IgD-negative memory B cell (primary cell): ENCODE measurements around the gene SETDB1. TPM values are rescaled to one million over a fixed set of nuclear protein-coding genes. Genes with fewer than 3 reads are reported as not detected.
"Not testable (repeated sequence)": the region's sequence is repeated elsewhere in the genome, so short reads cannot be mapped to it uniquely, and the experiment has no call there.

Experiments used
- H3K27ac Mint-ChIP-seq, 3 donors: one replicate each; pipeline ENCODE4 v1.8.0; 2020 to 2022; ENCODE audit warnings: mild to moderate bottlenecking in 3 of 3, mixed read lengths in 3 of 3, moderate library complexity in 1 of 3
- H3K27me3 Mint-ChIP-seq: one replicate; pipeline ENCODE4 v1.8.0; 2021; ENCODE audit warnings: mixed read lengths
- H3K36me3 Mint-ChIP-seq: one replicate; pipeline ENCODE4 v1.8.0; 2020; ENCODE audit warnings: mild to moderate bottlenecking, mixed read lengths
- H3K4me1 Mint-ChIP-seq, 3 donors: one replicate each; pipeline ENCODE4 v1.8.0; 2020 to 2022; ENCODE audit warnings: mixed read lengths in 3 of 3, mild to moderate bottlenecking in 1 of 3
- H3K4me3 Mint-ChIP-seq, 4 donors: one replicate each; pipeline ENCODE4 v1.8.0; 2020 to 2022; ENCODE audit warnings: mild to moderate bottlenecking in 4 of 4, mixed read lengths in 4 of 4, moderate library complexity in 3 of 4
- H3K9me3 Mint-ChIP-seq, 3 donors: one replicate each; pipeline ENCODE4 v1.8.0; 2020 to 2021; ENCODE audit warnings: mixed read lengths in 3 of 3, mild to moderate bottlenecking in 1 of 3
- polyA plus RNA-seq: library from polyadenylated mRNA; unstranded; fragments of 300-500 nt; fragmentation: Illumina TruSeq; gene quantifications from one replicate; pipeline ENCODE4 v1.2.3, GENCODE V29; 2021

The SETDB1 gene
- polyA plus RNA-seq, result 19.8 TPM

DNA sequence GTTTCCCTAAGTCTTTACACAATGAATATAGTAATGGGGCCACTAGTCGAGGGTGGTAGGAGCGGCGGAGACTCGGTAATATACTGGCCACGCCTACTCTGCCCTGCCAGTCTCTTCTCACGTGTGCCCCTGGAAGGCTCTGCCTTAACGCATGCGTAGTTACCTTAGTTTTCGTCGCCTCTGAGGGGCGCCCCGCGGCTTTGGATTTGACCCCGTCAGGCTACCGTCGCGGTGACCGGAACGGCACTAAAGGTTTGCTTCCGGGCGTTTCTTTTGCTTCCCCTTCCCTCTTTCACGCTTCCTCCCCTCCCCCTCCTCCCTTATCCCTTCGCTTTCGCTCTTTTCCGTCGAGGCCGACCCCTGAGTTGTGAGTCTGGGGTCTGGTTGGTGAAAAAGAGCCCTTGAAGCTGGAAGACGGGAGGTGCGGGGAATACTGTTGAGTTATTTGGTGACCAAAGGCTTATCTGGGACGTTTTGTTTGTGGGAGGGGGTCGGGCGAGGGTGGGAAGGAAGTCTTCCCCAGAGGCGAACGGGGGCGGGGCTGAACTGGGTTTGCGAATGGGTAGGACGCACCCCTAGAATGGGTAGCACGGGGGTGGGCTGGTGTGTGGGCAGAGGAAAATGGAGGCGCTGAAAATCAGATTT lies at the start of gene SETDB1:
Gene SETDB1 (plus strand): TSS at position 267 of the 645 bp plus-strand sequence. CDS start 1,352 bp downstream, outside the sequence.
- no peaks in the 10 kb centered on the region for H3K9me3 Mint-ChIP-seq
- peak within 1 kb of the TSS; percentile 89 to 99 (median 97) for H3K4me3 Mint-ChIP-seq
- peaks cover 11% of the 10 kb centered on the region for H3K36me3 Mint-ChIP-seq
- no peaks in the 10 kb centered on the region for H3K27me3 Mint-ChIP-seq
- H3K27ac Mint-ChIP-seq, result peak within 1 kb of the TSS; percentile 86 to 98 (median 98)
- peaks cover 12 to 22% (median 21%) of the 10 kb centered on the region in 3 donors for H3K4me1 Mint-ChIP-seq

DNA sequence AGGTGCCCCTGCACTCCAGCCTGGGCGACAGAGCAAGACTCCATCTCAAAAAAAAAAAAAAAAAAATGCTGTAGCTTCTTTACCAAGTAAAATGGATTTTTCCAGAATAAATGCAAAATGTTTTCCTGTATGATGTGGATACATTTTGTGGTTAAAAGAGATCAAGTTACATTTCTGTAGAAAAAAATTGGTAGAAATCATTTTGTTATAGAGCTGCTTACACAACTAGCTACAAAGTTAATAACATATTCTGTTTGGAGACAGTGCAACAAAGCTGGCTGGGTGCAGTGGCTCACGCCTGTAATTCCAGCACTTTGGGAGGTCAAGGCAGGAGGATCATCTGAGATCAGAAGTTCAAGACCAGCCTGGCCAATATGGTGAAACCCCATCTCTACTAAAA lies 47.2 kb upstream of the SETDB1 start:
- H3K4me3 Mint-ChIP-seq, H3K9me3 Mint-ChIP-seq, H3K27ac Mint-ChIP-seq, H3K36me3 Mint-ChIP-seq, H3K27me3 Mint-ChIP-seq: not testable (repeated sequence)
- peaks cover 19 to 23% (median 21%) of the 10 kb centered on the region in 3 donors for H3K4me1 Mint-ChIP-seq

DNA sequence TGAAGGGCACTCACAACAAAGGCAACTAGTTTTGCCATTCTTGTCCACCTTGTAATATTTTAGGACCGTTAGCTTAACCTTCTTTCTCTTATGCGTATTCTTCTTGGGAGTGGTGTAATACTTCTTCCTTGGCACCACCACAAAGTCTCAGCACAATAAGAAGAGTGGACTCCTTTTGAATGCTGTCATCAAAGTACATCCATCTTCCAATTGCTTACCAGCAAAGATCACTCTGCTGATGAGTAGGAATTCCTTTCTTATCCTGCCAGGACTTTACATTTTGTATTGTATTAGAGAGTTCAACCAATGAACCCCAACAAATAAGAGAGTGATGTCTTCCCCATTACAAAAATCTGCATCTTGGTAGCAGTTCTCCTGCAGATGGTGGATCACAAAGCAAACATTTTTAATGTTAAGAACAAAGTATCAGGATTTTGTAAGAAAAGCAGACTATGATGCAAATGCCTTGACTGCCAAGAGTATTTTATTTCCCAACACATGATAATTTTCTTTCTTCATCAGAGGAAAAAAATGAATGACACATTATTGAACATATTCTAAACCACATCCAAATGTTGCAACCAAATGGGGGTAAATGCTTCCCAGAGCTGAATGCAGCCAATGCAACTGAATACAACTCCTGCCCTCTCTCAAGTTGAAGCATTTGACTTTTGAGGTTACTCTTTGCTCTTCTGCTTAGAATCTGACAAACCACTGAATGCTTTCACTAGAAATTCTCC lies 44.7 kb upstream of the SETDB1 start:
- peak overlapping the region in 1 of 4 donors; percentile 74 for H3K4me3 Mint-ChIP-seq
- no peaks in the 10 kb centered on the region for H3K9me3 Mint-ChIP-seq
- H3K36me3 Mint-ChIP-seq, result no peaks in the 10 kb centered on the region
- H3K27me3 Mint-ChIP-seq, result no peaks in the 10 kb centered on the region
- H3K27ac Mint-ChIP-seq, result no peak overlapping the region
- H3K4me1 Mint-ChIP-seq, result peaks cover 2 to 7% (median 5%) of the 10 kb centered on the region in 3 donors

DNA sequence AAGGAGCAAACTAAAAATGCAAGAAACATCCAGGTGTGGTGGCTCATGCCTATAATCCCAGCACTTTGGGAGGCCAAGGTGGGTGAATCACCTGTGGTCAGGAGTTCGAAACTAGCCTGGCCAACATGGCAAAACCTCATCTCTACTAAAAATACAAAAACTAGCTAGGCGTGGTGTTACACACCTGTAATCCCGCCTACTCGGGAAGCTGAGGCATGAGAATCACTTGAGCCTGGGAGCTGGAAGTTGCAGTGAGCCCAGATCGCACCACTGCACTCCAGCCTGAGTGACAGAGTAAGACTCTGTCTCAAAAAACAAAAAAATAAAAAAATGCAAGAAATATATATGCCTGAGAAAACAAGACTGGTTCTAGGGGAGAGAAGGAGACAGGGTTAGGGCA lies 43.0 kb upstream of the SETDB1 start:
- peak overlapping the region in 1 of 4 donors; percentile 24 for H3K4me3 Mint-ChIP-seq
- H3K36me3 Mint-ChIP-seq, H3K27ac Mint-ChIP-seq, H3K4me1 Mint-ChIP-seq, H3K9me3 Mint-ChIP-seq, H3K27me3 Mint-ChIP-seq: not testable (repeated sequence)

DNA sequence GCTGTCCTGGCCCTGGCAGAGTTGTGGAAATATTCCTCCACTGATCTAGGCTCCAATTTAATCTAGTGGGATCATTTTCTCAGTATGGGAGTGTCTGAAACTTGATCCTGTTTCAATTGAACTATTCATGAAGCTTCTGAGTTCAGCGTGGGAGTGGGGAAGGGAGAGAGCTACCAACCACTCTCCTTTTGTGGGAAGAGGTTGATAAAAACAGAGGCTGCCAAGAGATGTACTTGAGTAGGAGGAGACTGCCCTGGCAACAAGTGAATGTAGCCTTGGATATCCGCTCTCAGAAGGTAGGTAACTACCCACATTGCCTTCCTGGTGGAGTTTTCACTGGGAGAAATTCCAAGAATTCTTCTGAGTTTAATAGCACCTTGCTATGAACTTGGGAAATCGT lies 39.1 kb upstream of the SETDB1 start, which contains the start of gene CTXND2:
Gene CTXND2 (plus strand): TSS at position 119 of the 400 bp plus-strand sequence. CDS start 25,179 bp downstream, outside the sequence.
- peaks cover 19 to 29% (median 21%) of the 10 kb centered on the region in 3 donors for H3K4me1 Mint-ChIP-seq
- no peaks in the 10 kb centered on the region for H3K9me3 Mint-ChIP-seq
- no peaks in the 10 kb centered on the region for H3K36me3 Mint-ChIP-seq
- H3K4me3 Mint-ChIP-seq, result no peak within 1 kb of the TSS
- peak within 1 kb of the TSS in 1 of 3 donors; percentile 73 for H3K27ac Mint-ChIP-seq
- no peaks in the 10 kb centered on the region for H3K27me3 Mint-ChIP-seq

DNA sequence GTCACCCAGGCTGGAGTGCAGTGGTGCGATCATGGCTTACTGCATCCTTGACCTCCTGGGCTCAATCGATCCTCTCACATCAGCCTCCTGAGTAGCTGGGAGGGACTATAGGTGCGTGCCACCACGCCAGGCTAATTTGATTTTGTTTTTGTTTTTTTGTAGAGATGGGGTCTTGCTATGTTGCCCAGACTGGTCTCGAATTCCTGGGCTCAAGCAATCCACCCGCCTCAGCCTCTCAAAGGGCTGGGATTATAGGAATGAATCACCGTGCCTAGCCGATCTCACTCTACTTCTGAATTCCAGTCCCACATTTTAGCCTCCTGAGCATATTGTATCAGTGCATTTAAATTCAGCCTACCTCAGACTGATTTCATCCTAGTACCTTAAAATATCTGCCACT lies 37.4 kb upstream of the SETDB1 start:
- Mint-ChIP-seq H3K27me3 (no peaks in the 10 kb centered on the region), H3K4me1 (peaks cover 17 to 24% (median 21%) of the 10 kb centered on the region in 3 donors), H3K9me3 (no peaks in the 10 kb centered on the region), H3K27ac (no peak overlapping the region), H3K4me3 (no peak overlapping the region), H3K36me3 (no peaks in the 10 kb centered on the region)

DNA sequence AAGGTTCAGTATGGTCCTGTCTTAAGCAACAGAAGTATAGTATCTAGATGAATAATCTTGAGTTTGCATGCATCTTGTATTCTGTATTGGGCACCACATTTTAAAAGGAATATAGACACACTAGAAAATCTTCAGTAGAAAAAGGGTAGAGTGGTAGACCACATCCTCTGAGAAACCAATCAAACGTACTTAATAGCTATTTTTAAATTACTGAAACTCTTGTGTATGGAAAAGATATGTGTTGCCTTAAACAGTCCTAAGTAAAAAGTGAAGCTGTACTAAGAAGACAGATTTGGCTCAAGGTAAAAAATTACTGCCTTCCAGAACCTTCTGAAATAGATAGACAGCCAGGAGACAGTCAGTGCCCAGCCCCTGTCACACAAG lies 36.1 kb upstream of the SETDB1 start:
- H3K36me3 Mint-ChIP-seq, result no peaks in the 10 kb centered on the region
- no peaks in the 10 kb centered on the region for H3K9me3 Mint-ChIP-seq
- no peaks in the 10 kb centered on the region for H3K27me3 Mint-ChIP-seq
- peak overlapping the region in 2 of 4 donors; percentile 35 to 42 for H3K4me3 Mint-ChIP-seq
- no peak overlapping the region for H3K27ac Mint-ChIP-seq
- H3K4me1 Mint-ChIP-seq, result peaks cover 17 to 22% (median 21%) of the 10 kb centered on the region in 3 donors

DNA sequence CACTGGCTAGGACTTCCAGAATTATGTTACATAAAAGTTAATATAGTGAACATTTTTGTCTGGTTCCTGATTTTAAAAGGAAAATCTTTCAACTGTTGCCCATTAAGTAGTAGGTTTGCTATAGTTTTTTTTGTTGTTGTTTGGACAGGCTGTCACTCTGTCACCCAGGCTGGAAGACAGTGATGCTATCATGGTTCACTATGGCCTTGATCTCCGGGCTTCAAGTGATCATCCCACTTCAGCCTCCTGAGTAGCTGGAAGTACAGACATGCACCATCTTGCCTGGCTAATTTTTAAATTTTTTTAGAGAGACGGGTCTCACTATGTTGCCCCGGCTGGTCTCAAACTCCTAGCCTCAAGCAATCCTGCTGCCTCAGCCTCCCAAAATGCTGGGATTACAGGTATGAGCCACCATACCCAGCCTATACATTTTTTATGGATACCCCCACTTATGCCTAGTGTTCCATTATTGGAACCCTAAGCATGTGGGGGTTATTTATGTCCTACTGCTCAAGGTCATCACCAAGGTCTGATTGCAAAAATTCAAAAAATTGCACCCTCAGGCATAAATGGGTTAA lies 32.7 kb upstream of the SETDB1 start:
- H3K4me1 Mint-ChIP-seq, result peaks cover 17 to 22% (median 21%) of the 10 kb centered on the region in 3 donors
- H3K27me3 Mint-ChIP-seq, result no peaks in the 10 kb centered on the region
- no peaks in the 10 kb centered on the region for H3K9me3 Mint-ChIP-seq
- no peaks in the 10 kb centered on the region for H3K36me3 Mint-ChIP-seq
- no peak overlapping the region for H3K27ac Mint-ChIP-seq
- H3K4me3 Mint-ChIP-seq, result no peak overlapping the region

DNA sequence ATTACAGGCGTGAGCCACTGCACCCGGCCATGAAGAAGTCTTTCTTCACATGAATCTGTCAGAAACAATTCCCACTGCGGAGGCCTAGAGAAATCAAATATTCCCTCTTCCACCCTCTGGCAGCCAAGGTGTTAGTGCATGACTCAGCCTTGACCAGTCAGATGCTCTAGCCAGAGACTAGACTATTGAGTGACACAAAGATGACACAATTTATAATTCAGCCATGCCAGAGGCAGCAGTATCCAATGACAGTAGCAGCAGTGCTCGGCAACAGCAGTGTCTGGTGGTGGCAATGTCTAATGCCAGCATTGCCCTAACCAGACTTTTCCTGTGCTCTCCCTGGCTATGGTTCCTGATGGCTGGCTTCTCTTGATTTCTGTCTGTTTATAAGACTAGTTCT lies 30.5 kb upstream of the SETDB1 start:
- no peak overlapping the region for H3K4me3 Mint-ChIP-seq
- H3K36me3 Mint-ChIP-seq, result no peaks in the 10 kb centered on the region
- no peaks in the 10 kb centered on the region for H3K27me3 Mint-ChIP-seq
- H3K9me3 Mint-ChIP-seq, result no peaks in the 10 kb centered on the region
- H3K4me1 Mint-ChIP-seq, result peaks cover 6 to 9% (median 9%) of the 10 kb centered on the region in 3 donors
- no peak overlapping the region for H3K27ac Mint-ChIP-seq

DNA sequence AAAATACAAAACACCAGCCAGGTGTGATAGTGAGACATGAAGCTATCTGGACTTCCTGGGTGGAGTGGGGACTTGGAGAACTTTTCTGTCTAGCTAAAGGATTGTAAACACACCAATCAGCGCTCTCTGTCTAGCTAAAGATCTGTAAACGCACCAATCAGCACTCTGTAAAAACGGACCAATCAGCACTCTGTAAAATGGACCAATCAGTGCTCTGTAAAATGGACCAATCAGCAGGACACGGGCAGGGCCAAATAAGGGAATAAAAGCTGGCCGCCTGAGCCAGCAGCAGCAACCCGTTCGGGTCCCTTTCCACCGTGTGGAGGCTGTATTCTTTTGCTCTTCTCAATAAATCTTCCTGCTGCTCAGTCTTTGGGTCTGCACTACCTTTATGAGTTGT lies 26.4 kb upstream of the SETDB1 start:
- H3K9me3 Mint-ChIP-seq, H3K4me1 Mint-ChIP-seq, H3K27me3 Mint-ChIP-seq, H3K4me3 Mint-ChIP-seq, H3K36me3 Mint-ChIP-seq, H3K27ac Mint-ChIP-seq: not testable (repeated sequence)

DNA sequence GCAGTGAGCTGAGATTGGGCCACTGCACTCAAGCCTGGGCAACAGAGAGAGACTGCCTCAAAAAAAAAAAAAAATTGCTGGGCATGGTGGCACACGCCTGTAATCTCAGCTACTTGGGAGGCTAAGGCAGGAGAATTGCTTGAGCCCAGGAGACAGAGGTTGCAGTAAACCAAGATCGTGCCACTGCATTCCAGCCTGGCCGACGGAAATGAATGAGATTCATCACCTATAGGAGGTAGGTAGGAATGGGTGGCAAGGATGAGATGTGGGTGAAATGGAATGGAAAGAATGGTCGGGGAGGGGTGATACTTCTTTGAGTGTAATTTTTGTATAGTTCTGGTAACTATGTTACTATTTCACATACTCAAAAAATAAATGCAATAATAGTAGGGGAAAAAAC lies 23.8 kb upstream of the SETDB1 start:
- no peaks in the 10 kb centered on the region for H3K9me3 Mint-ChIP-seq
- no peaks in the 10 kb centered on the region for H3K27me3 Mint-ChIP-seq
- no peak overlapping the region for H3K4me3 Mint-ChIP-seq
- no peaks in the 10 kb centered on the region for H3K4me1 Mint-ChIP-seq
- H3K36me3 Mint-ChIP-seq, result no peaks in the 10 kb centered on the region
- H3K27ac Mint-ChIP-seq, result no peak overlapping the region

DNA sequence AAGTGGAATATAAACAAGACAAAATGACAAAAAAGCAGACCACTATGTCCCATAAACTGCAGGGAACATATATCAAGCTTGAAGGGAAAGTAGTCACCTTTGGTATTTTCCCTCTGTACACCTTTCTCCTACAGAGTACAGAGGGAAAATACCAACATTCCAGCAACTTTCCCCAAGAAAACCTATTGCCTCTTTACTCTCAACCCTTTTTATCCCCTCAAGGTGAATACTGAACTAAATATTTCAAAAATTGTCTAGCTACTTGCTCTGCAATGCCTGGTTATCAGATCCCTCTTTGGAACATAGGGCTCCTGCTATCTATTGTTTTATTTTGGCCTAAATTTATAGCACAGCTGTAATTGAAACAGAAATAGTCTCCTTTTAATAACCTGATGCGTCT lies 23.4 kb upstream of the SETDB1 start:
- no peak overlapping the region for H3K27ac Mint-ChIP-seq
- no peaks in the 10 kb centered on the region for H3K36me3 Mint-ChIP-seq
- no peaks in the 10 kb centered on the region for H3K9me3 Mint-ChIP-seq
- no peaks in the 10 kb centered on the region for H3K4me1 Mint-ChIP-seq
- H3K4me3 Mint-ChIP-seq, result no peak overlapping the region
- no peaks in the 10 kb centered on the region for H3K27me3 Mint-ChIP-seq

DNA sequence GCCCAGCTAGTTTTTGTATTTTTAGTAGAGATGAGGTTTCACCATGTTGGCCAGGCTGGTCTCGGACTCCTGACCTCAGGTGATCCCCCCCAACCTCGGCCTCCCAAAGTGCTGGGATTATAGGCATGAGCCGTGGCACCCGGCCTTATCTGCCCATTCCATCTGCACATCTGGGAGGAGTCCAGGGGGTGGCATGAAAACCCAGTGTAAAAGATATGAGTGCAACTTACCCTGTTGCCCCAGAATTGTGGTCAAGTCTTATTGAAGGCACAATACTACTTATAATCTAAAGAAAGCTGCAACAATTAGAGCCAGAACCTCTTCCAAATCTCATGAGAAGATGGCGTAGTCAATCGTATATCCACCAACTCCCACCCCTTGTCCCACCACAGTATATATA lies 20.9 kb upstream of the SETDB1 start:
- Mint-ChIP-seq H3K4me3 (no peak overlapping the region), H3K27me3 (no peaks in the 10 kb centered on the region), H3K27ac (no peak overlapping the region), H3K36me3 (no peaks in the 10 kb centered on the region), H3K4me1 (peaks cover 2 to 5% (median 2%) of the 10 kb centered on the region in 3 donors), H3K9me3 (no peaks in the 10 kb centered on the region)

DNA sequence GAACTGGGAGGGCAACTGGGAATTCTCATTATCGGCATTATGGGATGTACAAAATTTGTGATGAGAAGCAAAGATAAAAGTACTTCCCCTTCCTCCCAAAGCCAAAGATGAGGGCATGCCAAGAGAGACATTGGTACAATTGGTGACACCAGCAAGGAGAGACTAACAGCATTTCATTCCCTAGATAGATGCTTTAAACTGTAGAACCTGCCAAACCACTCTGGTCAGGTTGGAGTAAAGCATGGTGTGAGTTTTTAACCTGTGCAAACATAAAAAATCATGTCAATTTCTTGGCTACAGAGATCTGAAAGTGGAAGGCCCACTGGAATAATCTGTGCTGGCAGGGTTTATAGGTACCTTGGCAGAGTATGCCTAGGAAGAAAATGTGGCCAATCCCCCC lies 19.8 kb upstream of the SETDB1 start:
- Mint-ChIP-seq H3K27me3 (no peaks in the 10 kb centered on the region), H3K4me1 (peaks cover 2 to 5% (median 2%) of the 10 kb centered on the region in 3 donors), H3K9me3 (no peaks in the 10 kb centered on the region), H3K4me3 (no peak overlapping the region), H3K27ac (no peak overlapping the region), H3K36me3 (no peaks in the 10 kb centered on the region)

DNA sequence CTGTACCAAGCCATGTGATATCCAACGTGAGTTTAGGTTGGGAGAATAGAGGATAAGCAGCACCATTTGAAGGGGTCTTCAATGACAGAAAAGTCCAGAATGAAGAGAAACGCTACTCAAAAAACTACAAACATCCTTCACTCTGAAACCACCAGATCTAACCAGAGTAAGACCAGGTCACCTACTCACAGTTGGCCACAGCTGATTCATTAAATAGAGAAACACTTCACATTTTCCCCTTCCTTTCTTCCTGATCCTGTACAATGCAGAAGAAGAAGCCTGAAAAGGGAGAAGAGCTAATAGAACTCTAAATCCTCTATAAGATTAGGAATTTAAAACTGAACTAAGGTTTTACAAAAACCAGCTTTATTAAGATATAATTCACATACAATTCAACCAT lies 19.4 kb upstream of the SETDB1 start:
- H3K4me3 Mint-ChIP-seq, result no peak overlapping the region

More for the DNA sequence above, 19.4 kb upstream of the SETDB1 start:
- Mint-ChIP-seq H3K36me3 (no peaks in the 10 kb centered on the region), H3K27me3 (no peaks in the 10 kb centered on the region), H3K9me3 (no peaks in the 10 kb centered on the region), H3K27ac (peak overlapping the region in 1 of 3 donors; percentile 22), H3K4me1 (peaks cover 2 to 5% (median 2%) of the 10 kb centered on the region in 3 donors)
